Nephron (organoid): Measurements from ENCODE around the gene GINS3.

Source experiments
- H3K27ac Mint-ChIP-seq, 3 experiments: 2 replicates each; pipeline ENCODE4 v1.8.0; 2020; ENCODE audit warnings: mixed read lengths in 3 of 3, mild to moderate bottlenecking in 2 of 3, moderate library complexity in 1 of 3
- H3K27me3 Mint-ChIP-seq: 2 replicates; pipeline ENCODE4 v1.8.0; 2021; ENCODE audit warnings: low read depth, mild to moderate bottlenecking, moderate library complexity, mixed read lengths
- H3K36me3 Mint-ChIP-seq: 2 replicates; pipeline ENCODE4 v1.8.0; 2020; ENCODE audit warnings: low read depth, mixed read lengths
- H3K4me1 Mint-ChIP-seq: 2 replicates; pipeline ENCODE4 v1.8.0; 2020; ENCODE audit warnings: mixed read lengths
- H3K4me3 Mint-ChIP-seq, 3 experiments: 2 replicates each; pipeline ENCODE4 v1.8.0; 2020; ENCODE audit warnings: mild to moderate bottlenecking in 3 of 3, mixed read lengths in 3 of 3, moderate library complexity in 2 of 3
- H3K9me3 Mint-ChIP-seq: 2 replicates; pipeline ENCODE4 v1.8.0; 2020; ENCODE audit warnings: mixed read lengths
- CTCF ChIP-seq, 3 experiments: fragments of 200-600 bp; sonication (generic); IDR thresholded peaks; one replicate each; pipeline ENCODE4 v1.5.0; 2021; ENCODE audit warnings: antibody characterized with exemption in 3 of 3; ENCODE audit not compliant: unreplicated experiment in 3 of 3

The GINS3 gene

DNA sequence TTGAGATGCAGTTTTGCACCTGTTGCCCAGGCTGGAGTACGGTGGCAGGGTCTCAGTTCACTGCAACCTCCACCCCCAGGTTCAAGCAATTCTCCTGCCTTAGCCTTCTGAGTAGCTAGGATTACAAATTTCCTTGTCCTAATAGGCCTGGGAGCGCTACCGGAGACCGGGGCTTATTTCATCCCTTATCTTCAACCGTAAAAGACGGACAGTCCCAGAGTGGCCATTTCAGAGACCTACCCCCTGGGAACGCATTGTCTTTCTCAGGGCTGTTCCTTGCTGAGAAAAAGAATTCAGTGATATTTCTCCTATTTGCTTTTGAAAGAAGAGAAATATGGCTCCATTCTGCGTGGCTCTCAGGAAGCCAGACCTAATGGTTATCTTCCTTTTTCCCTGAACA, 39.6 kb upstream of the GINS3 start:
- Mint-ChIP-seq H3K4me3 (no peak overlapping the region), H3K27ac (no peak overlapping the region), H3K36me3 (no peaks in the 10 kb centered on the region), H3K9me3 (peaks cover 27% of the 10 kb centered on the region), H3K27me3 (peaks cover 10% of the 10 kb centered on the region), H3K4me1 (no peaks in the 10 kb centered on the region)
- TF ChIP-seq CTCF (IDR thresholded peaks at IDR 0.05; ENCODE audit: unreplicated experiment in 3 of 3): no peak

GRCh38 chr16:58360041-58360634, 32.1 kb upstream of the GINS3 start:
- H3K9me3 Mint-ChIP-seq: peaks cover 41% of the 10 kb centered on the region

DNA sequence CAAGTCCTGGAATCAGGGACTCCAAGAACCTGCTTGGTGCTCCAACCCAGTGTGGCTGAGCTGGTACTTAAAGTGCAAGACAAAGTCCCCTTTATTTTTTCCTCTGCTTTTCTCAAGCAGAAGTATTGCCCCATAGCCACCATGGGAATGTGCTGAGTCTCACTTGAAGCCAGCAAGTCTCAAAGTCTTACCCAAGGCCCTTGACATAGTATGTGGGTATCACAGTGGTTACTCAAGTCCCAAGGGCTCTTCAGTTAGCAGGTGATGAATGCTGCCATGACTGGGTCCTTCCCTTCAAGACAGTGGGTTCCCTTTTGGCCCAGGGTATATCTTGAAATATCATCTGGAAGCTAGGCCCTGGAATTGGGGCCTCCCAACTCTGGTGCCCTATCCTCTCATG, 30.5 kb upstream of the GINS3 start:
- Mint-ChIP-seq H3K4me3 (no peak overlapping the region), H3K4me1 (no peaks in the 10 kb centered on the region), H3K27me3 (peaks cover 11% of the 10 kb centered on the region), H3K9me3 (peaks cover 35% of the 10 kb centered on the region), H3K36me3 (no peaks in the 10 kb centered on the region), H3K27ac (no peak overlapping the region)
- no peak for TF ChIP-seq CTCF (IDR thresholded peaks at IDR 0.05; ENCODE audit: unreplicated experiment in 3 of 3)

More at GRCh38 chr16:58360041-58360634, 32.1 kb upstream of the GINS3 start:
- Mint-ChIP-seq H3K4me1 (no peaks in the 10 kb centered on the region), H3K27me3 (peaks cover 10% of the 10 kb centered on the region), H3K36me3 (no peaks in the 10 kb centered on the region), H3K27ac (no peak overlapping the region), H3K4me3 (no peak overlapping the region)
- TF ChIP-seq CTCF (IDR thresholded peaks at IDR 0.05; ENCODE audit: unreplicated experiment in 3 of 3): no peak

- TF ChIP-seq CTCF (IDR thresholded peaks at IDR 0.05; ENCODE audit: unreplicated experiment in 3 of 3): no peak
- Mint-ChIP-seq H3K36me3 (no peaks in the 10 kb centered on the region), H3K9me3 (peaks cover 29% of the 10 kb centered on the region), H3K4me1 (no peaks in the 10 kb centered on the region), H3K27me3 (peaks cover 17% of the 10 kb centered on the region), H3K4me3 (no peak overlapping the region), H3K27ac (no peak overlapping the region)
Measured at GRCh38 chr16:58363746-58364393, 28.4 kb upstream of the GINS3 start.

GRCh38 chr16:58365623-58366022, 26.6 kb upstream of the GINS3 start:
- TF ChIP-seq CTCF (IDR thresholded peaks at IDR 0.05; ENCODE audit: unreplicated experiment in 3 of 3): no peak

More at GRCh38 chr16:58365623-58366022, 26.6 kb upstream of the GINS3 start:
- H3K36me3 Mint-ChIP-seq: no peaks in the 10 kb centered on the region
- H3K4me1 Mint-ChIP-seq: no peaks in the 10 kb centered on the region
- peaks cover 17% of the 10 kb centered on the region for H3K27me3 Mint-ChIP-seq
- H3K4me3 Mint-ChIP-seq: no peak overlapping the region
- no peak overlapping the region for H3K27ac Mint-ChIP-seq
- peaks cover 15% of the 10 kb centered on the region for H3K9me3 Mint-ChIP-seq
